SK-N-SH (cell line): Measurements from ENCODE around the gene C1QL1. TPM values are rescaled to one million over a fixed set of nuclear protein-coding genes. Genes with fewer than 3 reads are reported as not detected.

ENCODE experiments used
- CTCF ChIA-PET: fragments of 300-600, 350-600 bp; formaldehyde crosslinking; extraction: SDS; loops from one replicate; lab custom pipeline; 2021; lab: Yijun Ruan, JAX
- POLR2A ChIA-PET: fragments of 350-600 bp; sonication (Branson Sonifier 250); formaldehyde crosslinking; extraction: SDS; loops from one replicate; lab custom pipeline; 2020; ENCODE audit warnings: antibody characterized with exemption, inconsistent platforms; lab: Yijun Ruan, JAX
- DNase-seq: peaks from one replicate; pipeline ENCODE4 v3.0.0; 2012
- H2AFZ ChIP-seq: fragments of 200-600 bp; sonication (generic); 2 replicates; pipeline ENCODE4 v1.8.1; 2016; ENCODE audit warnings: antibody characterized with exemption, mild to moderate bottlenecking, low read depth
- H3F3A ChIP-seq: fragments of 200-600 bp; sonication (generic); replicated peaks from 2 replicates; pipeline ENCODE3; 2016; ENCODE audit warnings: antibody characterized with exemption, mild to moderate bottlenecking; ENCODE audit not compliant: insufficient read depth
- H3K27ac ChIP-seq, 2 experiments: fragments of 200-500 bp in 1 of 2; fragments of 200-600 bp in 1 of 2; sonication (Bioruptor generic) in 1 of 2; sonication (generic), shearing (Covaris generic) in 1 of 2; 2 replicates each; pipeline versions ENCODE4 v1.5.1 to v1.6.1; 2014 to 2016; ENCODE audit warnings: low read depth in 2 of 2, inconsistent platforms in 1 of 2, low read length in 1 of 2, mild to moderate bottlenecking in 1 of 2, mixed read lengths in 1 of 2
- H3K27me3 ChIP-seq: fragments of 200-600 bp; sonication (generic), shearing (Covaris generic); 2 replicates; pipeline ENCODE4 v1.6.1; 2016; ENCODE audit warnings: mixed run types; ENCODE audit not compliant: insufficient read depth
- H3K36me3 ChIP-seq, 2 experiments: fragments of 200-500 bp in 1 of 2; fragments of 200-600 bp in 1 of 2; sonication (Bioruptor generic) in 1 of 2; sonication (generic) in 1 of 2; replicated peaks in 1 of 2; 2 replicates each; pipeline versions ENCODE3 to v1.5.1; 2014 to 2016; ENCODE audit warnings: low read length in 1 of 2, mild to moderate bottlenecking in 1 of 2; ENCODE audit not compliant: insufficient read depth in 2 of 2, control insufficient read depth in 1 of 2
- H3K4me1 ChIP-seq, 2 experiments: fragments of 200-500 bp in 1 of 2; fragments of 200-600 bp in 1 of 2; sonication (Bioruptor generic) in 1 of 2; sonication (generic), shearing (Covaris generic) in 1 of 2; 2 replicates each; pipeline versions ENCODE4 v1.5.1 to v1.6.1; 2014 to 2016; ENCODE audit warnings: low read depth in 1 of 2, low read length in 1 of 2, mixed run types in 1 of 2; ENCODE audit not compliant: insufficient read depth in 2 of 2, control insufficient read depth in 1 of 2
- H3K4me2 ChIP-seq: fragments of 200-600 bp; sonication (generic), shearing (Covaris generic); 2 replicates; pipeline ENCODE4 v1.6.1; 2017; ENCODE audit warnings: mixed run types
- H3K4me3 ChIP-seq, 2 experiments: fragments of 200-500 bp in 1 of 2; fragments of 200-600 bp in 1 of 2; sonication (Bioruptor generic) in 1 of 2; sonication (generic), shearing (Covaris generic) in 1 of 2; 2 replicates each; pipeline versions ENCODE4 v1.5.1 to v1.8.1; 2014 to 2016; ENCODE audit warnings: low read depth in 2 of 2, inconsistent platforms in 1 of 2, low read length in 1 of 2, mild to moderate bottlenecking in 1 of 2, mixed read lengths in 1 of 2, moderate library complexity in 1 of 2
- H3K79me2 ChIP-seq: fragments of 200-600 bp; sonication (generic); 2 replicates; pipeline ENCODE4 v1.8.1; 2017; ENCODE audit warnings: mild to moderate bottlenecking; ENCODE audit not compliant: insufficient read depth
- H3K9ac ChIP-seq: fragments of 200-600 bp; sonication (generic); 2 replicates; pipeline ENCODE4 v1.6.1; 2017; ENCODE audit warnings: mixed run types
- H3K9me2 ChIP-seq: fragments of 200-600 bp; sonication (generic); 2 replicates; pipeline ENCODE4 v1.6.1; 2017; ENCODE audit warnings: mixed run types
- H3K9me3 ChIP-seq: fragments of 200-600 bp; sonication (generic); 2 replicates; pipeline ENCODE4 v1.6.1; 2017; ENCODE audit warnings: mixed run types, mild to moderate bottlenecking, moderate library complexity
- H4K20me1 ChIP-seq: fragments of 200-600 bp; sonication (generic); 2 replicates; pipeline ENCODE4 v1.6.1; 2017; ENCODE audit warnings: mild to moderate bottlenecking, mixed run types; ENCODE audit not compliant: insufficient read depth
- CTCF ChIP-seq: fragments of 200-600 bp; sonication (generic); IDR thresholded peaks from 2 replicates; pipeline ENCODE4 v1.6.1; 2017; ENCODE audit warnings: antibody characterized with exemption, mild to moderate bottlenecking, moderate library complexity
- ELF1 ChIP-seq: IDR thresholded peaks from 2 replicates; pipeline ENCODE4 v1.4.0; 2012
- EP300 ChIP-seq, 2 experiments: IDR thresholded peaks; 2 replicates each; pipeline versions ENCODE4 v1.4.0 to v1.6.1; 2012; ENCODE audit warnings: borderline replicate concordance in 1 of 2, low read depth in 1 of 2, low read length in 1 of 2
- FOSL2 ChIP-seq: IDR thresholded peaks from 2 replicates; pipeline ENCODE4 v1.4.0; 2012; ENCODE audit warnings: low read depth, mild to moderate bottlenecking, moderate library complexity, borderline replicate concordance
- GABPA ChIP-seq: IDR thresholded peaks from 2 replicates; pipeline ENCODE4 v1.4.0; 2012; ENCODE audit warnings: low read depth, mild to moderate bottlenecking
- GATA2 ChIP-seq: sonication (generic); formaldehyde crosslinking; IDR thresholded peaks from 2 replicates; pipeline ENCODE4 v1.5.0; 2020; ENCODE audit warnings: mild to moderate bottlenecking, missing genetic modification reagents
- JUND ChIP-seq: IDR thresholded peaks from 2 replicates; pipeline ENCODE4 v1.4.0; 2012
- MXI1 ChIP-seq: IDR thresholded peaks from 2 replicates; pipeline ENCODE4 v1.6.1; 2012; ENCODE audit warnings: mild to moderate bottlenecking, low read depth, low read length, improper control_type of control experiment
- NFIC ChIP-seq: IDR thresholded peaks from 2 replicates; pipeline ENCODE4 v1.4.0; 2012; ENCODE audit warnings: borderline replicate concordance
- RFX5 ChIP-seq: IDR thresholded peaks from 2 replicates; pipeline ENCODE4 v1.6.1; 2012; ENCODE audit warnings: mild to moderate bottlenecking, improper control_type of control experiment, low read length
- TCF12 ChIP-seq: IDR thresholded peaks from 2 replicates; pipeline ENCODE4 v1.4.0; 2012
- TEAD4 ChIP-seq: IDR thresholded peaks from 2 replicates; pipeline ENCODE4 v1.4.0; 2012; ENCODE audit warnings: mild to moderate bottlenecking, borderline replicate concordance; ENCODE audit not compliant: insufficient read depth
- YY1 ChIP-seq: IDR thresholded peaks from 2 replicates; pipeline ENCODE4 v1.4.0; 2012; ENCODE audit warnings: low read depth, mild to moderate bottlenecking
- ZBTB33 ChIP-seq: IDR thresholded peaks from 2 replicates; pipeline ENCODE4 v1.4.0; 2012; ENCODE audit warnings: low read depth, borderline replicate concordance
- WGBS: methylation state at CpG from one replicate; pipeline ENCODE4 v1.1.6; 2017; ENCODE audit warnings: low lambda C conversion rate; 5-methylcytosine and 5-hydroxymethylcytosine counted together
- polyA plus RNA-seq, 3 experiments: library from polyadenylated mRNA; depleted of rRNA; stranded (reverse); fragments of >200 nt; gene quantifications; 2 replicates each; pipeline ENCODE4 v1.2.3, GENCODE V29; 2012
- TF ChIP-seq, protein P1 (sequence below): IDR thresholded peaks from 2 replicates; pipeline ENCODE4 v1.4.0; 2012; ENCODE audit warnings: low read depth
- TF ChIP-seq, protein P2 (sequence below): IDR thresholded peaks from 2 replicates; pipeline ENCODE4 v1.4.0; 2012; ENCODE audit warnings: low read depth, borderline replicate concordance
- TF ChIP-seq, protein P3 (sequence below): IDR thresholded peaks from 2 replicates; pipeline ENCODE4; 2012

Gene C1QL1
- polyA plus RNA-seq, 1 of the 3 experiments (the other 2 are of a cell fraction): 11.9 TPM

- no peaks in the 10 kb centered on the region for H4K20me1 ChIP-seq
- no peaks in the 10 kb centered on the region for H3K9me3 ChIP-seq
- H3F3A ChIP-seq: peaks cover 12% of the 10 kb centered on the region
- TF ChIP-seq JUND: peak; percentile 89; the same call in 1 of the 2 replicates
- TF ChIP-seq EP300 (IDR thresholded peaks at IDR 0.05; ENCODE audit: borderline replicate concordance in 1 of 2, low read depth in 1 of 2, low read length in 1 of 2): peak in 1 of 2 experiments; percentile 80; a peak in 1 of 4 replicates
- no peak for TF ChIP-seq GATA2 (CRISPR knock-in tag)
- TF ChIP-seq, protein P1, sequence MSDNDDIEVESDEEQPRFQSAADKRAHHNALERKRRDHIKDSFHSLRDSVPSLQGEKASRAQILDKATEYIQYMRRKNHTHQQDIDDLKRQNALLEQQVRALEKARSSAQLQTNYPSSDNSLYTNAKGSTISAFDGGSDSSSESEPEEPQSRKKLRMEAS: 0 out of 2 replicates have a peak, but pooled peaks have one; percentile 27
- TF ChIP-seq TCF12: peak; percentile 70; the same call in 1 of the 2 replicates
- no peak for TF ChIP-seq ELF1
- peak; percentile 99 for TF ChIP-seq NFIC
- TF ChIP-seq YY1: no peak
- TF ChIP-seq MXI1: no peak
- peak; percentile 52; the same call in 1 of the 2 replicates for TF ChIP-seq TEAD4
- no peak for TF ChIP-seq CTCF
- no peak for TF ChIP-seq RFX5
- TF ChIP-seq, protein P2, sequence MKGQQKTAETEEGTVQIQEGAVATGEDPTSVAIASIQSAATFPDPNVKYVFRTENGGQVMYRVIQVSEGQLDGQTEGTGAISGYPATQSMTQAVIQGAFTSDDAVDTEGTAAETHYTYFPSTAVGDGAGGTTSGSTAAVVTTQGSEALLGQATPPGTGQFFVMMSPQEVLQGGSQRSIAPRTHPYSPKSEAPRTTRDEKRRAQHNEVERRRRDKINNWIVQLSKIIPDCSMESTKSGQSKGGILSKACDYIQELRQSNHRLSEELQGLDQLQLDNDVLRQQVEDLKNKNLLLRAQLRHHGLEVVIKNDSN: no peak
- peak; percentile 88; the same call in 1 of the 2 replicates for TF ChIP-seq FOSL2
- TF ChIP-seq GABPA: no peak
- TF ChIP-seq, protein P3, sequence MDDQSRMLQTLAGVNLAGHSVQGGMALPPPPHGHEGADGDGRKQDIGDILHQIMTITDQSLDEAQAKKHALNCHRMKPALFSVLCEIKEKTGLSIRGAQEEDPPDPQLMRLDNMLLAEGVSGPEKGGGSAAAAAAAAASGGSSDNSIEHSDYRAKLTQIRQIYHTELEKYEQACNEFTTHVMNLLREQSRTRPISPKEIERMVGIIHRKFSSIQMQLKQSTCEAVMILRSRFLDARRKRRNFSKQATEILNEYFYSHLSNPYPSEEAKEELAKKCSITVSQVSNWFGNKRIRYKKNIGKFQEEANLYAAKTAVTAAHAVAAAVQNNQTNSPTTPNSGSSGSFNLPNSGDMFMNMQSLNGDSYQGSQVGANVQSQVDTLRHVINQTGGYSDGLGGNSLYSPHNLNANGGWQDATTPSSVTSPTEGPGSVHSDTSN: no peak; the same call in 1 of the 2 replicates
- peak; percentile 37; the same call in 1 of the 2 replicates for TF ChIP-seq ZBTB33
- ChIA-PET POLR2A (no interaction called here), CTCF (interaction anchor here (1.3 to 17.2 kb wide), 6 partner anchors 12 to 218 kb away, joined by 4 to 433 read pairs (median 8); partner anchors contain the start of genes ACBD4 and PLCD3)
- H3K9me2 ChIP-seq: no peaks in the 10 kb centered on the region
- H2AFZ ChIP-seq: peak overlapping the region; percentile 82; the same call in 1 of the 2 replicates
- peak overlapping the region; percentile 58; the same call in 1 of the 2 replicates for H3K4me2 ChIP-seq
- peak overlapping the region in 1 of 2 experiments; percentile 78; a peak in 2 of 4 replicates for H3K27ac ChIP-seq
- H3K36me3 ChIP-seq: no peaks in the 10 kb centered on the region
- DNase-seq: peak; percentile 45
- no peak overlapping the region for H3K4me3 ChIP-seq
- 11% methylated on average over 3 of the region's 10 CpGs for WGBS
- H3K79me2 ChIP-seq: no peaks in the 10 kb centered on the region
- peaks cover 18 to 19% of the 10 kb centered on the region in 2 experiments; a peak in 3 of 4 replicates for H3K4me1 ChIP-seq
- no peaks in the 10 kb centered on the region for H3K27me3 ChIP-seq
- H3K9ac ChIP-seq: peak overlapping the region; percentile 62
Measured at GRCh38 chr17:44916781-44917241, 51.3 kb downstream of the C1QL1 start.
